Activated naive CD4-positive, alpha-beta T cell treated with anti-CD3 and anti-CD28 coated beads, Interleukin-2, amount 50 U/mL, for 72 hours (primary cell): ENCODE results near the gene FAM171A1. TPM values are rescaled to one million over a fixed set of nuclear protein-coding genes. Genes with fewer than 3 reads are reported as not detected.

Experiments
- ATAC-seq, 2 donors: fragments of 150-1000 bp; cut with Tn5 transposase; 2 replicates each; pipeline ENCODE4 v1.10.0; 2021; ENCODE audit warnings: mild to moderate bottlenecking in 2 of 2, moderate library complexity in 2 of 2
- DNase-seq, 2 donors: peaks; one replicate each; pipeline ENCODE4 v3.0.0; 2021 to 2022; ENCODE audit warnings: low spot score in 2 of 2
- H3K27ac Mint-ChIP-seq, 2 donors: one replicate each; pipeline ENCODE4 v1.8.0; 2022; ENCODE audit warnings: mild to moderate bottlenecking in 2 of 2, mixed read lengths in 2 of 2
- H3K36me3 Mint-ChIP-seq, 2 donors: one replicate each; pipeline ENCODE4 v1.8.0; 2022; ENCODE audit warnings: mixed read lengths in 2 of 2
- H3K9me3 Mint-ChIP-seq, 2 donors: one replicate each; pipeline ENCODE4 v1.8.0; 2022; ENCODE audit warnings: mixed read lengths in 2 of 2
- total RNA-seq, 2 donors: library from RNA; stranded (reverse); gene quantifications; one replicate each; pipeline ENCODE4 v1.2.3, GENCODE V29; 2022

FAM171A1 gene
- total RNA-seq, 2 donors from 2014 or later: 3.7 to 4.9 TPM

DNA sequence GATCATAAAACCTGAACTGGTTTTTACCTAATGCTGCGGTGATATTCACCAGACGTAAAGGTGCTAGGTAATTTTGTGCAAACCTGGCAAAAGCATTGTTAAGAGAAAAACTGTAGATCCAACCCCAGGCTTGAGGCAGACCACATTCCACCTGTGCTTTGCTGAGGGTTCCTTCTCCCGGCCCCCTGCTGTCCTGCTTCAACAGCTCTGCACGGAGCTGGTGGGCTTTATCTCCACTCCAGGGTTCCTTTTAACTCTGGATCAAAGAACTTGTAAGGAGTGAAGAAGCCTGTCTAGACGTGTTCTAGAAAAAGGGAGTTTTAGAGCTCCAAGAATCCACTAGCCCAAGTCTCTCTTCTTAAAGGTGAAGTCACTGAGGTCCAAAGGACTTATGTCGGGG is 115.1 kb downstream of the FAM171A1 start:
- Mint-ChIP-seq H3K27ac (no peak overlapping the region), H3K36me3 (no peaks in the 10 kb centered on the region), H3K9me3 (no peaks in the 10 kb centered on the region)
- ATAC-seq: no peak
- DNase-seq: no peak

DNA sequence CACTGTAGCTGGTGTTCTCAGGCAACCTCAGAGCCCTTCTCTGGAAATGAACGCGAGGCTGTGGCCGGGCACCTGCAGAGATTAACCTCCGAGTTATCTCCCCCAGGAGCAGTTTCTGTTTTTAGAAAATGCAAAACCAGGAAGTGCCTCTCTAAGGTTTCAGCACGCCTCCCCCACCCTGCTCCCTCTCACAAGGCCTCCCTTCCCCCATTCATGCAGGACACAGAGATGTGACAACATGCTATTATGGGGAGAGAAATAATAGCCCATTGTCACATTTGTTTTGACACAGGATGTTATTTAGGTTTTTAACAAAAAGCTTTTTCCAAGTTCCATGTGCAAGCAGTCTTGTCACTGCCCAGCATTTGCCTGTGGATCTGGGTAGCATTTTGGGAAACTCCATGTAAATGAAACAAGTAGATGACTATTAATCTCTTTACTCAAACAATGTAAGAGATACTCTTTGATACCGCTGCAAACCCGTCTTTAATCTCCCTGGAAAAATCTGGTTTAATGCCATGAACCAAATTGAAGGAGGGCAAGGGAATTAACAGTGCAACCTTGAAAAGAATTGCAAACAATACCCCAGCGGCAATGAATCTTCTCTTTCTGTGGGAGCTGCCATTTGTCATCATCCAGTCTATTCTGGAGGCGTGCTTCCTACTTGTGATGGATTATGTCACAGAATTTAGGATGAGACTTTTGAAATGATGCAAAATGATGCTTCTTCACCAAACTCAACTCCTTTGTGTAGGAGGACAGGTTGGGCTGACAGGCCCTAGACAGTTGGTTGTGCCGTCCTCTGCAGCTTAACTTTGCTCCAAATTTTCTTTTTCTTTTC is 116.1 kb downstream of the FAM171A1 start:
- Mint-ChIP-seq H3K27ac (peak overlapping the region; percentile 62 to 81), H3K36me3 (no peaks in the 10 kb centered on the region), H3K9me3 (no peaks in the 10 kb centered on the region)
- DNase-seq (peak in 1 of 2 donors; percentile 10), ATAC-seq (peak; percentile 72 to 79)

DNA sequence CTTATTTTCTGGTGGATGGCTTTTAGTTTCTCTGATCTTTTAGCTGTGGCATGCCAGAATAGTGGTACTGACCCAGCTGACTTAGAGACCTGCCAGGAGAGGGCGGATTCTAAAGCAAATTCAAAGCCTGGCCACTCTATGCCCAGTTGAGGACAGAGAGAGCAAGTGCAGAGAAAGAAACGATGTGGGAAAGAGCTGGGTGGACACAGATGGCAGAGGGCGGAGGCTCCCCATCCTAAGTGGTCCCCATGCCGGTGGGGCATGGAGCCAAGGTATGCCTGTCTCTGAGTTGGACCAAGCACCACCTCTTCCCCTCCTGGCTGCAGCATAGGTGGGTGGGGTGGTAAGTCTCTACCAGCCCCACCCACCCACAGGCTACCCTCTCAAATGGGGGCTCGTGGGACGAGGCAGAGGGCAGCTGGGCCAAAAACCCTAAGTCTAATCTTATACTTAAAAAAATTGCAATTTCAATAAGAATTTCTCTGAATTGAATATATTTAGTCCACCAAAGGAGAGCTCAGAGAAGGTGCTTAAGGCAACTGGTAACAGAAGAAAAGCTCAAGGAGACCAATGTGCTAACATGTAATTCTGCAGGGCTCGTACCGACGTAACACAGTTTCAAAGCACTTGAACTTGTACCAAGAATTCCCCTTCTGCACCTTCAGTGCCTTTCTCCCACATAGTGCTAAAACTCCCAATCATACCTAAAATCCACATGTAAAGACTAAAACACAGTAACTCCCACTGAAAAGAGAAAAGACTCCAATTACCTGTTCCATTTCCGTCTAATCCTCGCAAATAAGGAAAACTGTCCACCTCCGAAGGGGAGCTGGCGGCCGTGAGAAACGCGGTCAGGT is 116.9 kb downstream of the FAM171A1 start:
- peak overlapping the region; percentile 62 to 81 for H3K27ac Mint-ChIP-seq
- no peaks in the 10 kb centered on the region for H3K9me3 Mint-ChIP-seq
- peak; percentile 37 to 45 for ATAC-seq
- no peak for DNase-seq
- H3K36me3 Mint-ChIP-seq: no peaks in the 10 kb centered on the region

DNA sequence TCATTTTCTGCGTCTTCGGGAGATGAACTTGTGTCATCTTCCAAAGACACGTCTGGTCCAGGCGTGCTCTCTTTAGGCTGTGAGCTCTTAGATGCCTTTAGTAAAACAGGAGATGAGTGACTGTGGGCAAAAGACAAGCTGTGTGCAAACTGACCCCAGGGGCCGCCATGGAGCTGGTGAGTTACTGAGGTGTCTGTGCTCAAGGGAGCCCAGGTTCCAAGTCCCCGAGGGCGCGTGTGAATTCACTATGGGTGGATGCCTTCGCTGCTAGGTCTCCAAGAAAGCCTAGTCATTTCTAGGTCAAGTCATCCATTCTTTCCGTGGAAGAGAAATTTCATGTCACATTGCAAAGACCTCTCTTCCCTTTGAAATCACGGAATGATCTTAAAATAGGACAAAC is 118.7 kb downstream of the FAM171A1 start:
- ATAC-seq (no peak), DNase-seq (no peak)
- H3K9me3 Mint-ChIP-seq: no peaks in the 10 kb centered on the region
- H3K36me3 Mint-ChIP-seq: no peaks in the 10 kb centered on the region
- no peak overlapping the region for H3K27ac Mint-ChIP-seq

DNA sequence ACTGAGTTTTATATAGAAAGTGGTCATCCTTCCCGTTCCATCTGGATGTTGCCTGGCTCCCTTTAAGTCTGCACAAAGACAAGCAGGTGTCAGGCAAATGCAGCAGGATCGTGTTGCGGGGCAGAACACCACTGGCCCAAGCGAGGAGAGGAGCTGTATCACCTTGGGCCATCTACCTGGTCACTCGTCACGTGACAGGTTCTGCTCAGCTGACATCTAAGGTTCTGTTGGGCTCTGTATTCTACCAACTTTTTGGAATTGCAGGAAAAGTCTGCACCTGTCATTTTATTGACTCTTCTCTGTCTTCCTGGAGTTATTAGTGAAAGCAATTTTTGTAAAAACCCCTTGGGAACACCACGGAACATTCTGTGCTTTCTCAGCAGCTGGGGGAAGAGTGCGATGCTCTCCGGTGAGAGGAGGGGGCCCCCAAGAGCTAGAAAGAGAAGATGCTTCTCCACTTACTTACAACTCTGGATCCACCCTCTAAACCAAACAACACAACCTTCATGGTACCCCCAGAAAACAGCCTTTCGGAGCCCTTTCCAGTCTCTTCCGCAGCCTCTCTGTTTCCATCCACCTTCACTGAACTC is 119.2 kb downstream of the FAM171A1 start:
- Mint-ChIP-seq H3K36me3 (no peaks in the 10 kb centered on the region), H3K27ac (peak overlapping the region in 1 of 2 donors; percentile 22), H3K9me3 (no peaks in the 10 kb centered on the region)
- DNase-seq (no peak), ATAC-seq (no peak)

DNA sequence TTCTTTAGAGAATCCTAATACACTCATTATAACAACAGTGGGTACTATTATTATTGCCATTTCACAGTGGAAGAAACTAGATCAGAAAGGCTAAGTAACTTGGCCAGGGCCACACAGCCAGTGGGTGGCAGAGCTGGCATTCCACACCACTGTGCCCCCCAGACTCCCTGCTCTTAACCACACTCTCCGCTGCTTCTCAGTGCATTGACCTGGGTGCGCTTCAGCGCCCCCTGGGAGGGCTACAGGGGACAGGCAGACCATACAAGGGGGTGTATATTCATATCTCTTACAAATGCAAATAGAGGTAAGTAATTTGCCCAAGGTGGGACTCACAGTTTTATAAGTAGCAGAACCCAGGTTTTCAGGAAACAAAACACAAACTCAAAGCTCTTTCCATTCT is 125.6 kb downstream of the FAM171A1 start:
- no peaks in the 10 kb centered on the region for H3K36me3 Mint-ChIP-seq
- no peaks in the 10 kb centered on the region for H3K9me3 Mint-ChIP-seq
- peak overlapping the region in 1 of 2 donors; percentile 22 for H3K27ac Mint-ChIP-seq
- no peak for DNase-seq
- peak in 1 of 2 donors; percentile 47 for ATAC-seq

DNA sequence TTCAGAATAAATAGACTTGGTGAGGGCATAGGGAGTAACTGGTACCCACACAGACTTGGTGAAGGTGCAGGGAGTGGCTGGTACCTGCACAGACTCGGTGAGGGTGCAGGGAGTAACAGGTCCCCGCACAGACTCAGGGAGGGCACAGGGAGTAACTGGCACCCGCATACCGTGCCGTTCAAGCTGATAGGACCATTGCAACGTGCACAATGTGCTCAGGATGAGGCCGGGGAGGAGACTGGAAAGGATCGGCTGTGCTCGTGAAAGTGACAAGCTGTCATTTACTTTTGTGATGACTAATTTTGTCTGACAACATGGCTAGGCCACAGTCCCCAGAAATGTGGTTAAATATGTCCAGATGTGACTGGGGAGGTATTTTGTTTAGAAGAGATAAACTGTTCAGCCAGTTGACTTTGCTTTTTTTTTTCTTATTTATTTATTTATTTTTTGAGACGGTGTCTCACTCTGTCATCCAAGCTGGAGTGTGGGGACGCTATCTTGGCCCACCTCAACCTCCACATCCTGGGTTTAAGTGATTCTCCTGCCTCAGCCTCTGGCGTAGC is 126.4 kb downstream of the FAM171A1 start:
- H3K27ac Mint-ChIP-seq: no peak overlapping the region
- DNase-seq (no peak), ATAC-seq (peak in 1 of 2 donors; percentile 69)
- no peaks in the 10 kb centered on the region for H3K9me3 Mint-ChIP-seq
- no peaks in the 10 kb centered on the region for H3K36me3 Mint-ChIP-seq

DNA sequence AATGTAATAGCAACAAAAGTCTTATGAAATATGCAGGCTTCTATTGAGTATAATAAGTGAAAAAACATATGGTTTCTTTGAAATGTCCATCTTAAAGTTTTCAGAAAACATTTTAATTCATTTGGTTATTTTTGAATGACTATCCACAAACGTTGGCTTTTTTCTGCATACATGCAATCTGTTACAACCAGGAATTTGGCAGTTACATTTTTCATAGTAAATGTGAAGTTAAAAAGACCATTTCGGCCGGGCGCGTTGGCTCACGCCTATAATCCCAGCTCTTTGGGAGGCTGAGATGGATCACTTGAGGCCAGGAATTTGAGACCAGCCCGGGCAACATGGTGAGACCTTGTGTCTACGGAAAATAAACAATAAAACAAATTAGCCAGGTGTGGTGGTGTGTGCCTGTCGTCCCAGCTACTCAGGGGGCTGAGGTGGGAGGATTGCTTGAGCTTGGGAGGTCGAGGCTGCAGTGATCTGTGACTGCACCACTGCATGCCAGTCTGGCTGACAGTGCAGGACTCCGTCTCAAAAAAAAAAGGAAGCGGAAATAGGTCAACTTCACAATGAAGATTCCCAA is 128.7 kb downstream of the FAM171A1 start:
- DNase-seq: no peak
- no peak overlapping the region for H3K27ac Mint-ChIP-seq
- H3K9me3 Mint-ChIP-seq: no peaks in the 10 kb centered on the region
- no peaks in the 10 kb centered on the region for H3K36me3 Mint-ChIP-seq
- no peak for ATAC-seq

DNA sequence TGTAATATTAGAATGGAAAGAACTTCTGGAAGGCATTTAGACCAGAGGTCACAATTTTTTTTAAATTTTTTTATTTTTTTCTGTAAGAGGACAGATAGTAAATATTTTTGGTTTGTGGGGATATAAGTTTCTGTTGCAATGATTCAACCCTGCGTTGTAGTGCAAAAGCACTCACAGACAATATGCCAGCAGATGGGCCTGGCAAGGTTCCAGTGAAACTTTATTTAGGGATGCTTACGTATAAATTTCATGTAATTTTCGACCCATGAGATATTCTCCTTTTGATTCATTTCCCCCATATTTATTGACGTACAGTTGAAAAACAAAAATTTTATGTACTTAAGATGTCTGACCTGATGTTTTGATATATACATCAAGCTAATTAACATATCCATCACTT is 129.8 kb downstream of the FAM171A1 start:
- no peaks in the 10 kb centered on the region for H3K36me3 Mint-ChIP-seq
- no peak overlapping the region for H3K27ac Mint-ChIP-seq
- DNase-seq: no peak
- H3K9me3 Mint-ChIP-seq: no peaks in the 10 kb centered on the region
- ATAC-seq: no peak

DNA sequence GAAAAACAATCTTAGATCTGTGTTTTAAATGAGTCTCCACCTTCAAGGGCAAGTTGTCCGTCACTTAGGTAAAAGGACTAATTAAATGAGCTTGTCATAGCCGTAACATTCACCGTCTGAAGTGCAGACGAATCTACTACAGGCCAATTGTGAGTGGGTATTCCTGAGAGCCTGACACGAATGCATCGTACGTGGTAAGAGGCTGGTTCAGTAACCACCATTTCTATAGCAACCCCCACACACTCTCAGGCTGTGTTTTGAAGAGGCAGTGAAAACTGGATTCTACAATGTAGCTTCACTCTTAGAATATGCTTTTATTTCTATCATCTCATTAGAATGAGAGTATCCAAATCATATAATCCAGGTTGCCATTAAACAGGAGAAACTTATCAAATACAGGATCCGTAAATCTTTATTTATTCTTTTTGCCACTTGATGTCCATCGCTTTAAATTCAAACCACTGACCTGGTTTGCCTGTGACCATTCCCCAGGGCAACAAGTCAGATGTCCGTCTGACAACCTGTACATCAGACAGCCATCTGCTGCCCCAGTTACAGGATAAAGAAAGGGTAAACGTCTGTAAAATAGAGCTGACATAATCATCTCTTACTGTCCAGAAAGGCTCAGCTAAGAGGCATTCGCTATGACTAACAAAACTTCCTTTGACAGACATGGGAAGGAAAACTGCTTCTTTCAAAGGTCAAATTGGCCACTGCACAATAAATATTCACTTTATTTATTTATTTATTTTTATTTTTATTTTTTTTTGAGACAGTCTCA is 132.3 kb downstream of the FAM171A1 start:
- ATAC-seq (peak in 1 of 2 donors; percentile 73), DNase-seq (no peak)
- Mint-ChIP-seq H3K36me3 (no peaks in the 10 kb centered on the region), H3K27ac (no peak overlapping the region), H3K9me3 (no peaks in the 10 kb centered on the region)

DNA sequence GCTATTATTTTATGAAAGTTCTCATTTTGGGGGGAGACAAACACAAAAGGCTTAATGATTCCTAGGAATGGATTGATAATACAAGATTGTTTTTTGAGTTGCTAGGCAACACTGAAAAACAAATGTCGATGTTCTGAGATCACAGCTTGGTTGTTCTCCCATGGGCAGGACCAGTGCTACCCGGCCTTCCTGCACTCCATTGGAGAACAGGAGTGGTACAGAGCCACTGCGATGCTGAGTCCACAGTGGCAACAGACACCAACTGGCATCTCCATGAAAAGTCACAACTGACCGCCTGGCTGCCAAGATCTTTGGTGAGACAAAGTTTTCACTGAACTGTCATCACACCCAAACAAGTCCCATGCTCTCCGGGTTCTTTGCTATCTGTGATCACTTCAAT is 133.7 kb downstream of the FAM171A1 start:
- H3K27ac Mint-ChIP-seq: no peak overlapping the region

DNA sequence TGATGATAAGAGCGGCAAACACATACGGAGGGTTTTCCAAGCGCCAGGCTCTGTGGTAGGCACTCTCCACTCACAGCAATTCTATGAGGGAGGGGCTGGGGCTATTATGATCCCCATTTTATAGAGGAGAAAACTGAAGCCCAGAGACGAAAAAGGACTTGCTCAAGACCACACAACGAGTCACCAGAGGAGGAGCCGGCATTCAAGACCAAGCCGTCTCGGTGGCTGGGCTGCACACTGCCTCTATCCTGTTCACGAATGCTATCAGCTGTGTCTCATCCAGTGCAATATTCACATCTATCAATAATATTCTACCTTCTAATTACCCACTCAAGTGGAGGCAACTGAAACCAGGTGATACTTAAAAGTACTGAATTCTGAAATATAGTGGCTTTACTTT is 134.7 kb downstream of the FAM171A1 start:
- Mint-ChIP-seq H3K9me3 (no peaks in the 10 kb centered on the region), H3K36me3 (no peaks in the 10 kb centered on the region), H3K27ac (peak overlapping the region in 1 of 2 donors; percentile 31)
- no peak for ATAC-seq
- DNase-seq: no peak

More for the DNA sequence above, 133.7 kb downstream of the FAM171A1 start:
- DNase-seq: no peak
- H3K9me3 Mint-ChIP-seq: no peaks in the 10 kb centered on the region
- no peaks in the 10 kb centered on the region for H3K36me3 Mint-ChIP-seq
- ATAC-seq: no peak

DNA sequence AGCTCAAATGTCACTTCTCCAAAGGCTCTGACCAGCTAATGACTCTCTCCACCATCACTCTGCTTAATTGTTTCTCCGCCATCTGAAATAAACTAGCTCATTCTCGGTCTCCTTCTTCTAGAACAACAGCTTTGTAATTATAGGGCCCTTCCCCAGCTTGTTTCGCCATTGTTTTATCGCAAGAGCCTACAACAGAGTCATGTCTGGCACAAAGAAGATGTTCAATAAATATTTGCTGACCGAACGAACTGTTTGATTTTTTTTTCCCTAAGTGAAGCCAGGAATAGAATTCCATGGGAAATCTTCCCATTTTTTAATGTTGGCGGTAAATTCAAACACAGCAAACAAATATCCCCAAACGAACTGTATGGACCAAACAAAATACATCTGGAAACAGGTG is 138.8 kb downstream of the FAM171A1 start:
- DNase-seq (no peak), ATAC-seq (no peak)
- H3K36me3 Mint-ChIP-seq: no peaks in the 10 kb centered on the region
- H3K9me3 Mint-ChIP-seq: peaks cover 7 to 9% of the 10 kb centered on the region in 2 donors
- no peak overlapping the region for H3K27ac Mint-ChIP-seq

DNA sequence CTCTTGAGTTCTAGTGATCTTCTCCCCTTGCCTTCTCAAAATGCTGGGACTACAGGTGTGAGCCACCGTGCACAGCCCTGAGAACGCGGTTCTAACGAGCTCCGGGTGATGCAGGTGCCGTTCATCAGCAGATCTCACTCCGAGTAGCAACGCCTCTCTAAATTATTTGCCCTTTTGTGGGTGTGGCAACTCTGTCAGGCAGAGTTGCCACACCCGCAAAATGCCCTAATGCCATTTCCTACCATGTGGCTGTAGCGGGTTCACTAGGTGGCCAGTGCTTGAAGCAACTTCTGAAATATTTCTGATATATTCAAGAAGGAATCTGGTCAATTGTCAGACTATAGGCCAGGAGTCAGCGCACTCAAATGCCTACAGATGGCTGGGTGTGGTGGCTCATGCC is 139.7 kb downstream of the FAM171A1 start:
- ATAC-seq: no peak

DNA sequence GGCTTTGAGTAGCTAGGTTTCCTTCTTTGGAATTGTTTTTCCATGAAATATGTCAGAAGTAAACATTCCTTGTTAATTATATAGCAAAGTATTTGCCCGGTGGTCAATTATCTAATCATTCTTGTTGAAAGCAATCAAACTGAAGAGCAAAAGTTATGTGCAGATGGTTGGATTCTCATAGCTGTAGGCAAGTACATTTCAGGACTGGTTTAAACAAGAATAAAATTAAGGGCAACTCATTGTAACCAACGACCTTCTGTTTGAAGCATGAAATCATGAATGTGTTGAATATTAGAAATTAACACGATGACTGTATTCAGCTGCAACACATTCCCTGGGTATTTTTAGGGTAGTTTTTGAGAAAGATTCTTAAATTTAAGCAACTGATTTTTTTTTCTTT is 140.8 kb downstream of the FAM171A1 start:
- H3K27ac Mint-ChIP-seq: no peak overlapping the region
- H3K9me3 Mint-ChIP-seq: peaks cover 7 to 9% of the 10 kb centered on the region in 2 donors
- ATAC-seq (no peak), DNase-seq (no peak)
- peaks cover 3 to 4% of the 10 kb centered on the region in 2 donors for H3K36me3 Mint-ChIP-seq

More for the DNA sequence above, 139.7 kb downstream of the FAM171A1 start:
- no peaks in the 10 kb centered on the region for H3K36me3 Mint-ChIP-seq
- DNase-seq: no peak
- H3K9me3 Mint-ChIP-seq: peaks cover 7 to 9% of the 10 kb centered on the region in 2 donors
- no peak overlapping the region for H3K27ac Mint-ChIP-seq

DNA sequence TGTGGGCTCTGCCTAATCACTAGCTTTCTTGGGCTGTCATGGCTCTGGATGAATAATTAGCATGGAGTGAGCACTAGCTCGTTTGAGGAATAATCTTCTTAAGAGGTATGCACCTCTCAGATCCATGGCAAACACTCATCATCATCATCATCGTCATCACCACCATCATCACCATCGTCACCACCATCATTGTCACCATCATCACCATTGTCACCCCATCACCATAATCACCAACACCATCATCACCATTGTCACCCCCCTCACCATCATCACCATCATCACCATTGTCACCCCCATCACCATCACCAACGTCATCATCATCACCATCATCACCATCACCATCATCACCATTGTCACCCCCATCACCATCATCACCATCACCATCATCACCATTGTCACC is 141.8 kb downstream of the FAM171A1 start:
- Mint-ChIP-seq H3K36me3 (peaks cover 11 to 12% of the 10 kb centered on the region in 2 donors), H3K9me3 (peaks cover 12 to 14% of the 10 kb centered on the region in 2 donors), H3K27ac (no peak overlapping the region)
- ATAC-seq (no peak), DNase-seq (no peak)
